Measurements from ENCODE around the gene EOMES. TPM values are rescaled to one million over a fixed set of nuclear protein-coding genes. Genes with fewer than 3 reads are reported as not detected.

EOMES gene
- total and polyA plus RNA-seq, 2 donors (not counting 1 experiment from before 2014, with no cell fraction given) = 0.10 to 0.12 TPM

- Histone ChIP-seq H3K27me3 (replicated peaks in 1 of 4; ENCODE audit: control extremely low read depth in 1 of 4, control insufficient read depth in 3 of 4, insufficient read depth in 4 of 4, low read length in 3 of 4) (no peaks in the 10 kb centered on the region), H3K36me3 (replicated peaks in 1 of 2; ENCODE audit: control extremely low read depth in 1 of 2, control insufficient read depth in 1 of 2, extremely low read depth in 1 of 2, insufficient read depth in 2 of 2, low read length in 1 of 2) (no peaks in the 10 kb centered on the region), H3K9ac (ENCODE audit: low read length) (no peak overlapping the region), H2AFZ (ENCODE audit: insufficient read depth, low read depth, low read length, poor library complexity, severe bottlenecking) (no peak overlapping the region), H4K20me1 (ENCODE audit: control insufficient read depth, insufficient read depth, low read length, poor library complexity, severe bottlenecking) (no peaks in the 10 kb centered on the region), H3K4me1 (ENCODE audit: control insufficient read depth in 2 of 2, insufficient read depth in 2 of 2, low read length in 2 of 2) (no peaks in the 10 kb centered on the region), H3K4me2 (replicated peaks; ENCODE audit: low read depth, low read length, poor library complexity, severe bottlenecking) (no peak overlapping the region), H3K4me3 (ENCODE audit: control extremely low read depth in 1 of 5, extremely low read depth in 1 of 5, insufficient read depth in 1 of 5, low read depth in 2 of 5, low read length in 4 of 5) (no peak overlapping the region), H3K9me3 (ENCODE audit: control extremely low read depth in 1 of 3, control insufficient read depth in 2 of 3, insufficient read depth in 1 of 3, low read length in 2 of 3) (no peaks in the 10 kb centered on the region), H3K79me2 (ENCODE audit: control insufficient read depth, insufficient read depth, low read length) (no peaks in the 10 kb centered on the region), H3K27ac (ENCODE audit: low read length in 2 of 2) (no peak overlapping the region)
- no peak for ATAC-seq (ENCODE audit: low read depth)
- DNase-seq = no peak
- TF ChIP-seq CTCF (IDR thresholded peaks at IDR 0.05) = no peak
- TF ChIP-seq EZH2 (IDR thresholded peaks at IDR 0.05; ENCODE audit: borderline replicate concordance, insufficient read depth, low read depth, low read length, poor library complexity, severe bottlenecking) = no peak
- ChIA-PET CTCF (interaction anchor here (1.0 to 1.6 kb wide), 2 partner anchors 10 to 15 kb away, joined by 3 to 5 read pairs; no protein-coding TSS in a partner anchor), POLR2A (no interaction called here)
- no CpG with 5 or more reads among the region's 2 CpGs for WGBS (ENCODE audit: insufficient coverage)
- H3K27me3 Mint-ChIP-seq = peaks cover 7% of the 10 kb centered on the region
- H3K27ac Mint-ChIP-seq = no peak overlapping the region
- intact Hi-C loops (cut with micrococcal nuclease) = no loop called here
- no peaks in the 10 kb centered on the region for H3K9me3 Mint-ChIP-seq (ENCODE audit: insufficient read depth)
- H3K4me3 Mint-ChIP-seq = no peak overlapping the region
- no peaks in the 10 kb centered on the region for H3K4me1 Mint-ChIP-seq
These were observed 34.8 kb upstream of the EOMES start for GRCh38 chr3:27756877-27757276.

- H3K9ac ChIP-seq (ENCODE audit: low read length) = no peak overlapping the region
- no peak overlapping the region for H3K27ac ChIP-seq (ENCODE audit: low read length in 2 of 2)
- H3K4me1 Mint-ChIP-seq = no peaks in the 10 kb centered on the region
- no peak overlapping the region for H3K4me3 ChIP-seq (ENCODE audit: control extremely low read depth in 1 of 5, extremely low read depth in 1 of 5, insufficient read depth in 1 of 5, low read depth in 2 of 5, low read length in 4 of 5)
- no peak overlapping the region for H3K27ac Mint-ChIP-seq
- H2AFZ ChIP-seq (ENCODE audit: insufficient read depth, low read depth, low read length, poor library complexity, severe bottlenecking) = no peak overlapping the region
- ATAC-seq (ENCODE audit: low read depth) (no peak), DNase-seq (no peak)
- H3K4me3 Mint-ChIP-seq = no peak overlapping the region
- no peaks in the 10 kb centered on the region for H3K27me3 ChIP-seq (replicated peaks in 1 of 4; ENCODE audit: control extremely low read depth in 1 of 4, control insufficient read depth in 3 of 4, insufficient read depth in 4 of 4, low read length in 3 of 4)
- no peaks in the 10 kb centered on the region for H3K4me1 ChIP-seq (ENCODE audit: control insufficient read depth in 2 of 2, insufficient read depth in 2 of 2, low read length in 2 of 2)
- H3K9me3 ChIP-seq (ENCODE audit: control extremely low read depth in 1 of 3, control insufficient read depth in 2 of 3, insufficient read depth in 1 of 3, low read length in 2 of 3) = no peaks in the 10 kb centered on the region
- intact Hi-C loops (cut with micrococcal nuclease) = no loop called here
- no peaks in the 10 kb centered on the region for H3K27me3 Mint-ChIP-seq
- no peaks in the 10 kb centered on the region for H3K79me2 ChIP-seq (ENCODE audit: control insufficient read depth, insufficient read depth, low read length)
- H4K20me1 ChIP-seq (ENCODE audit: control insufficient read depth, insufficient read depth, low read length, poor library complexity, severe bottlenecking) = no peaks in the 10 kb centered on the region
- WGBS (ENCODE audit: insufficient coverage) = no CpG with 5 or more reads among the region's 1 CpG
- CTCF ChIA-PET = no interaction called here
- POLR2A ChIA-PET = no interaction called here
- TF ChIP-seq EZH2 (IDR thresholded peaks at IDR 0.05; ENCODE audit: borderline replicate concordance, insufficient read depth, low read depth, low read length, poor library complexity, severe bottlenecking) = no peak
- TF ChIP-seq CTCF (IDR thresholded peaks at IDR 0.05) = no peak
- H3K36me3 ChIP-seq (replicated peaks in 1 of 2; ENCODE audit: control extremely low read depth in 1 of 2, control insufficient read depth in 1 of 2, extremely low read depth in 1 of 2, insufficient read depth in 2 of 2, low read length in 1 of 2) = no peaks in the 10 kb centered on the region
- H3K4me2 ChIP-seq (replicated peaks; ENCODE audit: low read depth, low read length, poor library complexity, severe bottlenecking) = no peak overlapping the region
- no peaks in the 10 kb centered on the region for H3K9me3 Mint-ChIP-seq (ENCODE audit: insufficient read depth)
These were observed 30.8 kb upstream of the EOMES start for GRCh38 chr3:27752926-27753325.
